Measurements from ENCODE around the gene SLC24A1.
"Not testable (repeated sequence)": the region's sequence is repeated elsewhere in the genome, so short reads cannot be mapped to it uniquely, and the experiment has no call there.

SLC24A1 gene
- 4.4 to 7.9 (median 5.6) reads per million in 3 experiments for total RNA-seq

GRCh38 chr15:65621638-65622037 lies at the start of gene SLC24A1:
Gene SLC24A1 (plus strand): TSS chr15:65621938. CDS start chr15:65624081, 2,143 bp downstream.
- DNase-seq: no peak

- no peak for DNase-seq
Observed at GRCh38 chr15:65571971-65572370, 49.8 kb upstream of the SLC24A1 start.

- no peak for DNase-seq
Observed at GRCh38 chr15:65576664-65577063, 45.1 kb upstream of the SLC24A1 start.

GRCh38 chr15:65577129-65577996 lies 44.4 kb upstream of the SLC24A1 start:
- no peak for DNase-seq

- no peak for DNase-seq
Observed at GRCh38 chr15:65578904-65579728, 42.6 kb upstream of the SLC24A1 start.

- no peak for DNase-seq
Observed at GRCh38 chr15:65579762-65580161, 42.0 kb upstream of the SLC24A1 start.

GRCh38 chr15:65580287-65580686 lies 41.5 kb upstream of the SLC24A1 start:
- DNase-seq: no peak

- DNase-seq: peak; percentile 58
Observed at GRCh38 chr15:65583701-65584100, 38.0 kb upstream of the SLC24A1 start.

GRCh38 chr15:65584241-65584640 lies 37.5 kb upstream of the SLC24A1 start:
- no peak for DNase-seq

GRCh38 chr15:65587094-65587493 lies 34.6 kb upstream of the SLC24A1 start:
- no peak for DNase-seq

- DNase-seq: no peak
Observed at GRCh38 chr15:65595960-65596359, 25.8 kb upstream of the SLC24A1 start.

GRCh38 chr15:65598468-65598867 lies 23.3 kb upstream of the SLC24A1 start:
- no peak for DNase-seq

- no peak for DNase-seq
Observed at GRCh38 chr15:65599677-65600076, 22.1 kb upstream of the SLC24A1 start.

GRCh38 chr15:65603134-65603533 lies 18.6 kb upstream of the SLC24A1 start:
- DNase-seq: no peak

GRCh38 chr15:65603559-65603958 lies 18.2 kb upstream of the SLC24A1 start:
- DNase-seq: no peak

- DNase-seq: peak; percentile 81
Observed at GRCh38 chr15:65610871-65611718, 10.6 kb upstream of the SLC24A1 start, which contains the start of gene INTS14. Gene INTS14 (minus strand): TSS chr15:65611131. CDS start chr15:65607380, 3,751 bp downstream.

- DNase-seq: no peak
Observed at GRCh38 chr15:65611888-65612615, 9.7 kb upstream of the SLC24A1 start.

- no peak for DNase-seq
Observed at GRCh38 chr15:65612616-65612946, 9.2 kb upstream of the SLC24A1 start.

- DNase-seq: no peak
Observed at GRCh38 chr15:65612949-65613744, 8.6 kb upstream of the SLC24A1 start.

GRCh38 chr15:65615887-65616286 lies 5.9 kb upstream of the SLC24A1 start:
- not testable (repeated sequence) for DNase-seq

- no peak for DNase-seq
Observed at GRCh38 chr15:65618560-65619109, 3.1 kb upstream of the SLC24A1 start.

All from central memory CD4-positive, alpha-beta T cell (primary cell).